K562 (cell line): ENCODE results near the gene FKBP2. TPM values are rescaled to one million over a fixed set of nuclear protein-coding genes. Genes with fewer than 3 reads are reported as not detected.
A peak's percentile ranks its signal among the peaks of the same experiment; 100 is the strongest.

ENCODE experiments used
- ATF1 ChIP-seq, 2 experiments: fragments of 450-650 bp in 1 of 2; IDR thresholded peaks; 2 replicates each; pipeline ENCODE4 v1.6.1; 2016; ENCODE audit warnings: missing compliant biosample characterization in 1 of 2, missing genetic modification characterization in 1 of 2
- CBFB ChIP-seq: sonication (generic); formaldehyde crosslinking; IDR thresholded peaks from 2 replicates; pipeline ENCODE4 v1.4.0; 2020; ENCODE audit warnings: mild to moderate bottlenecking, missing genetic modification reagents
- CCNT2 ChIP-seq: IDR thresholded peaks from 2 replicates; pipeline ENCODE4 v1.6.1; 2011; ENCODE audit warnings: borderline replicate concordance, low read depth, mild to moderate bottlenecking, moderate library complexity, mixed read lengths, low read length; ENCODE audit not compliant: insufficient read length; ENCODE audit errors: extremely low read depth
- CHD1 ChIP-seq: fragments of 200-600 bp; sonication (generic); IDR thresholded peaks from one replicate; pipeline ENCODE4 v1.6.1; 2012; ENCODE audit warnings: mild to moderate bottlenecking, moderate library complexity, low read length, inconsistent platforms
- COPS2 ChIP-seq: fragments of 450-650 bp; conservative IDR thresholded peaks from 2 replicates; pipeline ENCODE4 v1.6.1; 2016; ENCODE audit warnings: mild to moderate bottlenecking, moderate library complexity
- CUX1 ChIP-seq: fragments of 200-800 bp; sonication (Bioruptor generic); IDR thresholded peaks from 2 replicates; pipeline ENCODE4 v1.6.1; 2016; ENCODE audit warnings: missing genetic modification characterization, missing compliant biosample characterization
- EHMT2 ChIP-seq: fragments of 450-650 bp; IDR thresholded peaks from 2 replicates; pipeline ENCODE4 v1.6.1; 2018; ENCODE audit warnings: antibody characterized with exemption
- ELF2 ChIP-seq: fragments of 250-450 bp; sonication (Bioruptor Pico); IDR thresholded peaks from 2 replicates; pipeline ENCODE4 v1.5.0; 2021; ENCODE audit warnings: mild to moderate bottlenecking
- ELF4 ChIP-seq: fragments of 450-650 bp; formaldehyde crosslinking; IDR thresholded peaks from 2 replicates; pipeline ENCODE4 v1.4.0; 2022; ENCODE audit warnings: missing genetic modification characterization
- ETV1 ChIP-seq: fragments of 450-650 bp; conservative IDR thresholded peaks from 2 replicates; pipeline ENCODE4 v1.6.1; 2016; ENCODE audit warnings: missing genetic modification characterization, control low read depth, low read depth, missing compliant biosample characterization
- FOXA3 ChIP-seq, 2 experiments: fragments of 450-650 bp in 1 of 2; sonication (generic) in 1 of 2; formaldehyde crosslinking; IDR thresholded peaks in 1 of 2; conservative IDR thresholded peaks in 1 of 2; 2 replicates each; pipeline versions ENCODE4 v1.4.0 to v1.8.0; 2020 to 2022; ENCODE audit warnings: mild to moderate bottlenecking in 2 of 2, missing genetic modification reagents in 1 of 2
- KAT8 ChIP-seq: fragments of 450-650 bp; IDR thresholded peaks from 2 replicates; pipeline ENCODE4 v1.6.1; 2016; ENCODE audit warnings: low read depth, mild to moderate bottlenecking
- MAFK ChIP-seq: IDR thresholded peaks from 2 replicates; pipeline ENCODE4 v1.6.1; 2011; ENCODE audit warnings: low read length, improper control_type of control experiment
- NFATC3 ChIP-seq: fragments of 450-650 bp; IDR thresholded peaks from 2 replicates; pipeline ENCODE4 v1.6.1; 2017; ENCODE audit warnings: mild to moderate bottlenecking
- NR2F6 ChIP-seq: fragments of 450-650 bp; formaldehyde crosslinking; IDR thresholded peaks from 2 replicates; pipeline ENCODE4 v1.4.0; 2020; ENCODE audit warnings: mild to moderate bottlenecking
- POLR2AphosphoS5 ChIP-seq: IDR thresholded peaks from 2 replicates; pipeline ENCODE4 v1.6.1; 2011; ENCODE audit warnings: mild to moderate bottlenecking, low read depth, low read length, moderate library complexity; ENCODE audit not compliant: control insufficient read depth, insufficient read depth
- RBM17 ChIP-seq: fragments of 200-400 bp; formaldehyde crosslinking; IDR thresholded peaks from 2 replicates; pipeline ENCODE4 v1.6.1; 2017; ENCODE audit warnings: low read depth, mild to moderate bottlenecking, low read length, borderline replicate concordance
- RBM22 ChIP-seq: fragments of 200-400 bp; formaldehyde crosslinking; IDR thresholded peaks from 2 replicates; pipeline ENCODE4 v1.6.1; 2018; ENCODE audit warnings: low read length, low read depth; ENCODE audit not compliant: poor library complexity, severe bottlenecking
- SP1 ChIP-seq: sonication (generic); formaldehyde crosslinking; IDR thresholded peaks from 2 replicates; pipeline ENCODE4 v1.8.1; 2022; ENCODE audit warnings: mild to moderate bottlenecking, missing genetic modification reagents
- SREBF2 ChIP-seq: sonication (generic); formaldehyde crosslinking; IDR thresholded peaks from 2 replicates; pipeline ENCODE4 v1.4.0; 2020; ENCODE audit warnings: mild to moderate bottlenecking, missing genetic modification reagents
- ZNF175 ChIP-seq: fragments of 200-800 bp; sonication (Bioruptor generic); IDR thresholded peaks from 2 replicates; pipeline ENCODE4 v1.6.1; 2016; ENCODE audit warnings: low read depth, mild to moderate bottlenecking, missing genetic modification characterization, missing compliant biosample characterization
- ZNF551 ChIP-seq: fragments of 250-450 bp; sonication (Bioruptor Pico); IDR thresholded peaks from 2 replicates; pipeline ENCODE4 v1.5.0; 2021; ENCODE audit warnings: mild to moderate bottlenecking, moderate library complexity
- ZSCAN29 ChIP-seq: fragments of 450-650 bp; IDR thresholded peaks from 2 replicates; pipeline ENCODE4 v1.6.1; 2017
- polyA plus RNA-seq, 8 experiments: library from polyadenylated mRNA; depleted of rRNA in 4 of 8; stranded (reverse) in 5 of 8; unstranded in 3 of 8; fragments of >200 nt; fragmentation: Nextera tagmentation in 2 of 8; fragmentation: Illumina TruSeq in 1 of 8; extraction: Ambion mirVana in 2 of 8; extraction: Trizol in 1 of 8; gene quantifications; 2 replicates each; pipeline versions ENCODE4 v1.2.1 to v1.2.3, GENCODE V29; 2011 to 2014; ENCODE audit warnings: inconsistent platforms in 1 of 8, missing spikeins in 1 of 8
- total RNA-seq, 7 experiments: library from RNA; depleted of rRNA in 6 of 7; stranded (reverse); fragments of >200 nt in 6 of 7; fragmentation: Illumina TruSeq in 2 of 7; extraction: Trizol in 2 of 7; gene quantifications; 2 replicates each; pipeline versions ENCODE4 v1.2.1 to v1.2.3, GENCODE V29; 2011 to 2021; ENCODE audit warnings: low replicate concordance in 1 of 7

The FKBP2 gene
- total and polyA plus RNA-seq, 9 of the 15 experiments (the other 6 are each of a cell fraction or from before 2014, with no cell fraction given): 3.5 to 151 (median 58.1) TPM

GRCh38 chr11:64206457-64207255 is 34.2 kb upstream of the FKBP2 start, which contains the start of gene FERMT3 (continued):
- TF ChIP-seq ZNF175 (no peak; the same call in none of the 2 replicates), SP1 (peak; percentile 55; the same call in 1 of the 2 replicates), ZSCAN29 (0 out of 2 replicates have a peak, but pooled peaks have one; percentile 52), MAFK (no peak), COPS2 (no peak), EHMT2 (no peak), POLR2AphosphoS5 (peak; percentile 50; the same call in 1 of the 2 replicates), FOXA3 (CRISPR knock-in tag; conservative IDR thresholded peaks at IDR 0.05 in 1 of 2, IDR thresholded peaks at IDR 0.05 in 1 of 2) (peak in 1 of 2 experiments; percentile 61; a peak in 1 of 4 replicates), CBFB (CRISPR knock-in tag) (no peak; the same call in 1 of the 2 replicates), SREBF2 (CRISPR knock-in tag) (0 out of 2 replicates have a peak, but pooled peaks have one; percentile 79), ELF2 (CRISPR knock-in tag) (0 out of 2 replicates have a peak, but pooled peaks have one; percentile 45), RBM17 (no peak), ETV1 (0 out of 2 replicates have a peak, but pooled peaks have one; percentile 52), ZNF551 (CRISPR knock-in tag) (no peak), NR2F6 (CRISPR knock-in tag) (no peak), CHD1 (peak; percentile 95), ATF1 (CRISPR knock-in tag; IDR thresholded peaks at IDR 0.05) (no peak), ATF1 (tag; IDR thresholded peaks at IDR 0.05) (no peak), CUX1 (CRISPR knock-in tag) (no peak), KAT8 (no peak), CCNT2 (peak; percentile 18), ELF4 (CRISPR knock-in tag) (0 out of 2 replicates have a peak, but pooled peaks have one; percentile 16), RBM22 (peak; percentile 47), NFATC3 (no peak)
